ENCODE measurements around the gene NDUFS8.
A peak's percentile ranks its signal among the peaks of the same experiment; 100 is the strongest.

Gene NDUFS8

DNA sequence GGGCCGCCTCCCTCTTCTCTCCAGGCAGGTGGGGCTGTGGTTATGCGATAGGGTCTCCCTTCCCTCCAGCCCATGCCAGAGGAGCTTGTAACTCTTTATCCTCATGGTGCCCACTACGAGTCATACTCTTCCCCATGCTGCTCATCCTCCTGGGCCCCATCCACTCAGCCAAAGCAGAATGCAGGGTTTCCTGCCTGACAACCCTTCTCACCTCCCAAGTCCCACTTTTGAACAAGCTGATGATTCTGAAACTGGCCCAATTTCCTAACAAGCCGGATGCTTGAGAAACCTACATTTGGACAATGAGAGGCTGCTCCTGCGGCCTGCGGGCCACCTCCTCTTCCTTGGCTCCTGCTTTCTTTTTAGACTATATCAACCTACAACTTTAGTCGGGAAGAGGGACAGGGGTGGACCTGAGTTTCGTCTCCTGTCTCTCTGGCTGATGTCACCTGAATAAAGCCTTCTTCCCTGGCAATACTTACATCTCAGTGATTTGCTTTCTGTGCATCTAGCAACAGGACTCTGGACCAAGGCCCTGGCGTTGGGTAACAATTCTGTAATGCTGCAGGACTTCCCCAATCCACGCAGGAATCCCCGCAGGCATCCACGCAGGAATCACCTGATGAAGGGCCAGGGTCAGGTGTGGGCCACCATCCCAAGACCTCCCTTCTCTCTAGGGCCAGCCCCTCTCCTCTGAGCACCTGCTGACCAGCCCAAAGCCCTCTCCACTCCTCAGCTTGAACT, 1.5 kb upstream of the NDUFS8 start:
- H3K4me3 ChIP-seq (ENCODE audit: low read depth, low read length), result no peak overlapping the region
- in situ Hi-C loops (cut with HindIII; ENCODE audit: low sequenced_read_pairs), result no loop called here
- no peak for DNase-seq (ENCODE audit: low read depth, low spot score)
- no peak for TF ChIP-seq CTCF (IDR thresholded peaks at IDR 0.05; ENCODE audit: low read depth, low read length)

DNA sequence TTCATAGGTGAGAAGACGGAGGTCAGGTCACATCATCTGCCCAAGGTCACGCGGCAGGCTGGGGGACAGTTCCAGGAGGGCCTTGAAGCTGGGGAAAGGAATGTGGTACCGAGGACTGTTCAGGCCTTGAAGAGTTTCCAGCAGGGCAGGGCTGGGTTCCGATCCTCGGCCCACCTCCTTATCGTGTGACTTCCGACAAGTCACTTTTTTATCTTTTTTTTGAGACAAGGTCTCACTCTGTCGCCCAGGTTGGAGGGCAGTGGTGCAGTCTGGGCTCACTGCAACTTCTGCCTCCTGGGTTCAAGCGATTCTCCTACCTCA, 623 bp downstream of the NDUFS8 start:
- DNase-seq (ENCODE audit: low read depth, low spot score), result no peak
- TF ChIP-seq CTCF (IDR thresholded peaks at IDR 0.05; ENCODE audit: low read depth, low read length), result no peak
- peak overlapping the region; percentile 85 for H3K4me3 ChIP-seq (ENCODE audit: low read depth, low read length)
- in situ Hi-C loops (cut with HindIII; ENCODE audit: low sequenced_read_pairs), result no loop called here

- H3K4me3 ChIP-seq (ENCODE audit: low read depth, low read length), result no peak overlapping the region
- in situ Hi-C loops (cut with HindIII; ENCODE audit: low sequenced_read_pairs), result no loop called here
- TF ChIP-seq CTCF (IDR thresholded peaks at IDR 0.05; ENCODE audit: low read depth, low read length), result no peak
- DNase-seq (ENCODE audit: low read depth, low spot score), result no peak
Measured at GRCh38 chr11:68032003-68032402, 1.5 kb downstream of the NDUFS8 start.

DNA sequence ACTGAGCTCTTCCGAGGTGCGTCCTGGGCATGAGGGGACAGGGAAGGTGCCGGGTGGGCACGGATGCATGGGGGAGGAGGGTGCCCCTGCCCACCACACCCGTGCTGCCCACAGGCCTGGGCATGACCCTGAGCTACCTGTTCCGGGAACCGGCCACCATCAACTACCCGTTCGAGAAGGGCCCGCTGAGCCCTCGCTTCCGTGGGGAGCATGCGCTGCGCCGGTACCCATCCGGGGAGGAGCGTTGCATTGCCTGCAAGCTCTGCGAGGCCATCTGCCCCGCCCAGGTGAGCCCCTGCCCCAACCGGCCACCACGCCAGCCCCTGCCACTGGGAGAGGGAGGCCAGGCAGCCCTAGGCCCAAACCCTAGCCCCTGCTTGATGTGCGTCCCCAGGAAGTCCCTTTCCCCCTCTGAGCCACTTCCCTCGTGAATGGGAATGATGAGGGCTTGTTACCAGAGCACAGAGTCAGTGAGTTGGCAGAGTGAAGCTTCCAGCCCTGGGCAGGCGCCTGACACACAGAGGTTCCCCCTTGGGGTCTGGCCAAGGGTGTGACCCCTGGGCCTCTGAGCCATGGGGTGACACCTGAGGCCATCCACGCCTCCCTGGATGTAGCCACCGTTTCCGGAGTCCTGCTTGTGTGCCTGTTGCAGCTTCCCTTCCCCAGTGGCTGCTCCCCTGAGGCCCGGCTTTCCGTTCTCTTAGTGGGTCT, 2.7 kb downstream of the NDUFS8 start:
- in situ Hi-C loops (cut with HindIII; ENCODE audit: low sequenced_read_pairs), result no loop called here
- TF ChIP-seq CTCF (IDR thresholded peaks at IDR 0.05; ENCODE audit: low read depth, low read length), result no peak
- DNase-seq (ENCODE audit: low read depth, low spot score), result no peak
- H3K4me3 ChIP-seq (ENCODE audit: low read depth, low read length), result no peak overlapping the region

- in situ Hi-C loops (cut with HindIII; ENCODE audit: low sequenced_read_pairs), result no loop called here
- no peak for TF ChIP-seq CTCF (IDR thresholded peaks at IDR 0.05; ENCODE audit: low read depth, low read length)
- no peak for DNase-seq (ENCODE audit: low read depth, low spot score)
- H3K4me3 ChIP-seq (ENCODE audit: low read depth, low read length), result no peak overlapping the region
Measured at GRCh38 chr11:68033708-68034045, 3.2 kb downstream of the NDUFS8 start.

GRCh38 chr11:68035266-68035876, 4.9 kb downstream of the NDUFS8 start:
- no peak for DNase-seq (ENCODE audit: low read depth, low spot score)
- in situ Hi-C loops (cut with HindIII; ENCODE audit: low sequenced_read_pairs), result no loop called here
- TF ChIP-seq CTCF (IDR thresholded peaks at IDR 0.05; ENCODE audit: low read depth, low read length), result no peak
- no peak overlapping the region for H3K4me3 ChIP-seq (ENCODE audit: low read depth, low read length)
